Panc1 (cell line): ENCODE measurements around the gene TBCK. TPM values are rescaled to one million over a fixed set of nuclear protein-coding genes. Genes with fewer than 3 reads are reported as not detected.

ENCODE experiments used
- ATAC-seq: fragments of 200-7000 bp; cut with Tn5 transposase; 2 replicates; pipeline ENCODE4 v1.9.1; 2020; ENCODE audit warnings: mild to moderate bottlenecking, moderate library complexity
- BruUV-seq: library from RNA; stranded (reverse); fragments of 400-500 nt; replicated peaks from 2 replicates; lab custom pipeline; 2021; lab: Mats Ljungman, UMichigan
- CTCF ChIA-PET: fragments of 300-600 bp; sonication (Branson Sonifier 250); formaldehyde crosslinking; loops from one replicate; lab custom pipeline; 2022; ENCODE audit warnings: antibody characterized with exemption; lab: Charles Lee
- POLR2A ChIA-PET: fragments of 300-600 bp; sonication (Branson Sonifier 250); formaldehyde crosslinking; loops from one replicate; lab custom pipeline; 2022; ENCODE audit warnings: antibody characterized with exemption; lab: Charles Lee
- DNase-seq: peaks from one replicate; pipeline ENCODE4 v3.0.0-alpha.2; 2010; ENCODE audit warnings: low read depth, low spot score
- H3K27ac ChIP-seq: 2 replicates; pipeline ENCODE4 v1.5.1; 2011; ENCODE audit warnings: mild to moderate bottlenecking, low read length, inconsistent platforms
- H3K27me3 ChIP-seq: fragments of 200-500 bp; sonication (Bioruptor generic); 2 replicates; pipeline ENCODE4 v1.6.0; 2014; ENCODE audit warnings: low read length, inconsistent platforms; ENCODE audit not compliant: control insufficient read depth, insufficient read depth
- H3K36me3 ChIP-seq: fragments of 200-500 bp; sonication (Bioruptor generic); 2 replicates; pipeline ENCODE4 v1.5.1; 2014; ENCODE audit warnings: inconsistent platforms, mild to moderate bottlenecking, low read length, moderate library complexity; ENCODE audit not compliant: control insufficient read depth, insufficient read depth
- H3K4me1 ChIP-seq: 2 replicates; pipeline ENCODE4 v1.5.1; 2011; ENCODE audit warnings: inconsistent platforms, mild to moderate bottlenecking, low read length, moderate library complexity; ENCODE audit not compliant: control insufficient read depth, insufficient read depth
- H3K4me3 ChIP-seq, 2 experiments: 2 replicates each; pipeline ENCODE4 v1.5.1; 2011 to 2012; ENCODE audit warnings: low read depth in 2 of 2, low read length in 2 of 2, mild to moderate bottlenecking in 2 of 2, inconsistent platforms in 1 of 2, moderate library complexity in 1 of 2
- H3K9me3 ChIP-seq: fragments of 200-500 bp; sonication (Bioruptor generic); 2 replicates; pipeline ENCODE4 v1.5.1; 2014; ENCODE audit warnings: low read depth, mild to moderate bottlenecking, inconsistent platforms, low read length, moderate library complexity; ENCODE audit not compliant: control insufficient read depth, insufficient read depth
- CTCF ChIP-seq: fragments of 450-650 bp; IDR thresholded peaks from 2 replicates; pipeline ENCODE4 v1.5.1; 2017; ENCODE audit warnings: mild to moderate bottlenecking
- POLR2AphosphoS5 ChIP-seq: IDR thresholded peaks from 2 replicates; pipeline ENCODE4 v1.6.1; 2012; ENCODE audit warnings: mild to moderate bottlenecking, low read depth, low read length, moderate library complexity
- REST ChIP-seq, 2 experiments: IDR thresholded peaks; 2 replicates each; pipeline ENCODE4 v1.6.1; 2011 to 2012; ENCODE audit warnings: low read depth in 2 of 2, control low read depth in 1 of 2, low read length in 1 of 2, mild to moderate bottlenecking in 1 of 2, moderate library complexity in 1 of 2; ENCODE audit not compliant: insufficient read depth in 1 of 2
- SIN3A ChIP-seq: IDR thresholded peaks from 2 replicates; pipeline ENCODE4 v1.6.1; 2012; ENCODE audit warnings: low read depth, mild to moderate bottlenecking, low read length, moderate library complexity, borderline replicate concordance; ENCODE audit not compliant: insufficient read depth
- TCF7L2 ChIP-seq: IDR thresholded peaks from 2 replicates; pipeline ENCODE4 v1.6.1; 2011; ENCODE audit warnings: mild to moderate bottlenecking, low read depth, low read length, inconsistent platforms
- in situ Hi-C: cut with HindIII; loops from 2 replicates; pipeline ENCODE4 v1.10.0; 2016; ENCODE audit warnings: low sequenced_read_pairs, low pct_unique_long_range_greater_than_20kb
- intact Hi-C: fragments of 100-400 bp; cut with micrococcal nuclease; formaldehyde crosslinking; loops from one replicate; pipeline ENCODE4 v1.10.0; 2022; ENCODE audit not compliant: unreplicated experiment
- total RNA-seq: library from RNA; stranded (reverse); gene quantifications from one replicate; pipeline ENCODE4 v1.2.1, GENCODE V29; 2021; ENCODE audit not compliant: unreplicated experiment

TBCK gene
- total RNA-seq, 1 experiment from 2014 or later = 15.1 TPM

- H3K36me3 ChIP-seq = peaks cover 14% of the 10 kb centered on the region
- ChIA-PET POLR2A (no interaction called here), CTCF (interaction anchor here (0.7 kb wide), 1 partner anchor 9 kb away, joined by 4 read pairs; no protein-coding TSS in a partner anchor)
- H3K4me3 ChIP-seq = no peak overlapping the region
- no TSS peak for BruUV-seq
- no peaks in the 10 kb centered on the region; the same call in 1 of the 2 replicates for H3K4me1 ChIP-seq
- TF ChIP-seq CTCF (no peak), REST (IDR thresholded peaks at IDR 0.05; ENCODE audit: insufficient read depth in 1 of 2, low read depth in 2 of 2, low read length in 1 of 2) (no peak), POLR2AphosphoS5 (no peak), TCF7L2 (no peak), SIN3A (no peak)
- DNase-seq (no peak), ATAC-seq (no peak)
- intact Hi-C loops (no loop called here), in situ Hi-C loops (no loop called here)
- no peaks in the 10 kb centered on the region for H3K27me3 ChIP-seq
- no peak overlapping the region for H3K27ac ChIP-seq
- H3K9me3 ChIP-seq = no peaks in the 10 kb centered on the region
These were observed 4.2 kb upstream of the TBCK start for GRCh38 chr4:106320235-106320634.

- H3K4me3 ChIP-seq = no peak overlapping the region
- ChIA-PET CTCF (no interaction called here), POLR2A (no interaction called here)
- BruUV-seq = no TSS peak
- no peaks in the 10 kb centered on the region for H3K9me3 ChIP-seq
- intact Hi-C loops (no loop called here), in situ Hi-C loops (no loop called here)
- ATAC-seq (no peak), DNase-seq (no peak)
- peaks cover 13% of the 10 kb centered on the region for H3K36me3 ChIP-seq
- H3K27me3 ChIP-seq = no peaks in the 10 kb centered on the region
- H3K4me1 ChIP-seq = no peaks in the 10 kb centered on the region; the same call in 1 of the 2 replicates
- no peak overlapping the region for H3K27ac ChIP-seq
- TF ChIP-seq CTCF (no peak), SIN3A (no peak)
These were observed 2.5 kb upstream of the TBCK start for GRCh38 chr4:106318511-106318910.

GRCh38 chr4:106317815-106318214, 1.8 kb upstream of the TBCK start:
- TF ChIP-seq SIN3A = no peak
- no peak for TF ChIP-seq CTCF
- no peak for TF ChIP-seq REST (IDR thresholded peaks at IDR 0.05; ENCODE audit: insufficient read depth in 1 of 2, low read depth in 2 of 2, low read length in 1 of 2)
- no peak for TF ChIP-seq POLR2AphosphoS5
- TF ChIP-seq TCF7L2 = no peak
- Histone ChIP-seq H3K36me3 (peaks cover 13% of the 10 kb centered on the region; the same call in 1 of the 2 replicates), H3K4me3 (no peak overlapping the region), H3K27me3 (no peaks in the 10 kb centered on the region), H3K4me1 (peaks cover 3% of the 10 kb centered on the region; the same call in 1 of the 2 replicates), H3K9me3 (no peaks in the 10 kb centered on the region), H3K27ac (no peak overlapping the region)
- in situ Hi-C loops (no loop called here), intact Hi-C loops (no loop called here)
- ChIA-PET POLR2A (no interaction called here), CTCF (no interaction called here)
- no TSS peak for BruUV-seq
- ATAC-seq (no peak), DNase-seq (no peak)
